CD4-positive, alpha-beta T cell treated with Interleukin-15 for 4 hours (primary cell): ENCODE measurements around the gene VASN.

Experiments
- DNase-seq: peaks from one replicate; pipeline ENCODE4 v3.0.0-alpha.2; 2020; ENCODE audit warnings: low spot score

The VASN gene

DNA sequence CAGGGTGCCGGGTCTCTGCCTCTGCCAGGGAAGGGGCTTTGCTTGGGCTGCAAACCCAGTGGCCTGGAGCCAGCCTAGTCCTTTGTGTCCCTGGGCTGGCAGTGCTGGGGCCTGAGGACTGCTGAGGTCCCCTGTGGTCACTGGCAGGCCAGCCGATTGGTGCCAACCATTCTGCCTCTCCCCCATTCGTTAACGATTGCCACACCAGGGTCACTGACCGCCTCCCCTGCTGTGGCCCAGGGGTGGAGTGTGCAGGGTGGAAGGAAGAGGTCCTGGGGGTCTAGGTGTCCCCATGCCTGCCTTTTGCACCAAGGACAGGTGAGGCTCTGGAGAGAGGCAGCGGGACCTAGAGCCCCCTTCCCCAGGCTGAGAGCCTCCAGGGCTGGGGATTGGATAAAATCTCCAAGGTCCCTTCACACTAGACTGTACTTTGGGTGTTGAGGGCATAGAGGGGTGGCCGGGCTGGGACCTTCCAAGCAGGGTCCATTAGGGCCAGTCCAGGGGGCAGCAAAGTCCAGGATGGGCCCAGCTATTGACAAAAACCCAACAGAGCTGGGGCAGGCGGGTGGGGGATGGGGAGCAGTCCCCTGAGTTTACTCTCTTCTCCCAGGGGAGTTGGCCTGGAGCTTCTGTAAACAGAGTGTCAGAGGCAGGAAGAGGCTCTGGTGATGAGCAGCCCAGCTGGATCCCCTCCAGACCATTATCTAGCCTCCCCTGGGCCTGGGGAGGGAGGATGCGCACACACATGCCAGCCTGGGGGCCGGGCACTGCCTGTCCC lies 1.1 kb downstream of the VASN start:
- no peak for DNase-seq

DNA sequence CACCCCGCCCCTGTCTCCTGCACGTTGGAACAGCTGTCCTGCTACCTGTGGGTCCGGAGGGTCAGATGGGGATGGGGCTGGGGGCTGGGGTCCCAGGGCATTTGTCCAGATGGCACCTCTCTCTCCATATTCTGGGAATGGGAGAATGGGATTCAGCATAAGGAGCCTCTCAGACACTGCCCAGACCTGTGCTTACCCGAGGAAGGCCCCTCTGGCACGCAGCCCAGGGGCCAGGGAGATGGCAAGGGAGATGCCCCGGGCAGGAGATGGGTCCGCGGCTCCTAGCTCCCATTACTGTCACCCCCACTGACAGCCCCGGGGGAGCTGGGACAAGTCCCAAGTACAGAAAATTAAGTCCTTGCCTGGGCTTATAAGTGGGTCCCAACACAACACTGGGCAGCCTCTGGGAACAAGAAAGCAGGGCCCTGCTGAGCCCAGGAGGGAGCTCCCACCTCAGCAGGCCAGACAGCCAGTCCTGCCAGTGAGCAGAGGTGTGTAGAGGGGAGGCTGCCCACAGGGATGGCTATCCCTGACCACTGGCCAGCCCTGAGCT lies 1.8 kb downstream of the VASN start:
- DNase-seq: no peak

GRCh38 chr16:4373909-4374742 lies 2.5 kb downstream of the VASN start:
- DNase-seq: no peak

DNA sequence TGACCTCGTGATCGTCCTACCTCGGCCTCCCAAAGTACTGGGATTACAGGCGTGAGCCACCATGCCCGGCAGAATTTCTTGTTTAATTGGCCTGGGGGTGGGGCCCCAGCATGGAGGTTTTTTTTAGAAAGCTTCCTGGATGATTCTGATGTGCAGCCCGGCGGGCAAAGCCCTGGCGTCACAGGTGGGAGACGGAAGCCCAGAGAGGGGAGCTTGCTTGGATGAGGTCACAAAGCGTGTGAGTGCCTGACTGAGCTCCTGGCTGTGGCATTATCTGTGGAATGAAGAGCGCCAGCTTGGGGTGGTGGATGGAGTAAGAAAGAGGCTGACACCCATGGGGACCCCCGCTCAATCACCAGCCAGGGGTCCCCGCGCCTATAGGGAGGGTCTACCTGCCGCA lies 4.1 kb downstream of the VASN start:
- DNase-seq: no peak

DNA sequence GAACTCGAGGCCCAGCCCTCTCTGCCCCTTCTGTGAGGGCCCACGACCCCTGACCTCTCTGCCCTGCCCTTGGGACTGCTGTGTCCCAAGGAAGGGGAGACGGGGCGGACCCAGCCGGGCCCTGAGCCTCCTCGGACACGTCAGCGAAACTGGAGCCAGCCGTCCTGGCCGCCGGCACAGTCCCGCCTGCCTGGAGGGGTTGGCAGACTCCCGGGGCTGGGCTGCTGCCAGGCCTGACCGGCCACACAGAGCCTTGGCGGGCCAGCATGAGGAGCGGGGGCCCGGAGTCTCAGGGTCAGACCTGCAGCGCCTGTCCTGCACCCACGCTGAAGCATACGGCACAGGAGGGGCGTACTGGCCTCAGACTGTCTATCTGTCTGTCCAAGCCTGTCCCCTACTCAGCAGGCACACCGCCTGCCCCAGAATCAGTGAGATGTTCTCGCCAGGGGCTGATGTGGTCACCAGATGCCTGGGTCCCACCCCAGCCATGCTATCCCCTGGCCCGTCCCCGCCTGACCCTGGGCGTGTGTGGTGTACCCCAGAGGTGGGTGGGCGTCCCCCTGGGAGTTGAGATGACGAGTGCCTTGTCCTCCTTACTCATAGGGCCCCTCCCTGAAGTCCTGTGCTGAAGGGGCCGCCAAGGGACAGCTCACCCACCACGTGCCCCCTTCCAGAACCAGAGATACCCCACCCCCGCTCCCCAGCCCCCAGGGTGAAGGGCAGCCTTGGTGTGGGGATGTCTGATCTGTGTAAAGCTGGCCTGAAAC lies 4.7 kb downstream of the VASN start:
- no peak for DNase-seq

- no peak for DNase-seq
Observed at GRCh38 chr16:4376893-4377572, 5.4 kb downstream of the VASN start.

DNA sequence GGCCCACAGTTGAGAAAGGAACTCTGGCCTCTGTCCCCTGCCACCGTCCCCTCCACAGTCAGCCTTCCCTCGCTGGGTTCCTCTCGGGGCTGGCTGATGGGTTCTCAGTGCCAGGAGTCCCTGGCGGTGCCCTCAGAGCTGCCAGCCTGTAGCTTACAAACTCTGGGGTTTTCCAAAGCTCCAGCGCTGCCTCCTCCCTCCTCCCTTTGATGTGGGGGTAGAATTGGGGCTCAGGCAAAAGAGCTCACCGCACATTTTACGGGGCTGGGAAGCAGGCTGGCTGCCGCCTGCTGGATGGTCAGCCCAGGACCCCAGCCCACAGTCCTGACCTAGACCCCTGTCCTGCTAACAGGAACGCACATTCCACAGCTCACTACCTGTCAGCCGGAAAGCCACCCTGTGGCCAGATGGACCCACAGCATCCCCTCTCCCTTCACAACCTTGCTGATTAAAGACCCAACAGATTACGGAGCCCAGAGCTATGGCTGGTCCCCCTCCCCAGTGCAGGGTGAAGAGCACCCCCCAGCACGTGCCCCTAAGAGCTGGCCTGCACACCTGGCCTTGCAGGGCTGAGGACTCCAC lies 6.0 kb downstream of the VASN start:
- DNase-seq: no peak

GRCh38 chr16:4378161-4378666 lies 6.6 kb downstream of the VASN start:
- DNase-seq: no peak

GRCh38 chr16:4378999-4379690 lies 7.5 kb downstream of the VASN start:
- DNase-seq: no peak

DNA sequence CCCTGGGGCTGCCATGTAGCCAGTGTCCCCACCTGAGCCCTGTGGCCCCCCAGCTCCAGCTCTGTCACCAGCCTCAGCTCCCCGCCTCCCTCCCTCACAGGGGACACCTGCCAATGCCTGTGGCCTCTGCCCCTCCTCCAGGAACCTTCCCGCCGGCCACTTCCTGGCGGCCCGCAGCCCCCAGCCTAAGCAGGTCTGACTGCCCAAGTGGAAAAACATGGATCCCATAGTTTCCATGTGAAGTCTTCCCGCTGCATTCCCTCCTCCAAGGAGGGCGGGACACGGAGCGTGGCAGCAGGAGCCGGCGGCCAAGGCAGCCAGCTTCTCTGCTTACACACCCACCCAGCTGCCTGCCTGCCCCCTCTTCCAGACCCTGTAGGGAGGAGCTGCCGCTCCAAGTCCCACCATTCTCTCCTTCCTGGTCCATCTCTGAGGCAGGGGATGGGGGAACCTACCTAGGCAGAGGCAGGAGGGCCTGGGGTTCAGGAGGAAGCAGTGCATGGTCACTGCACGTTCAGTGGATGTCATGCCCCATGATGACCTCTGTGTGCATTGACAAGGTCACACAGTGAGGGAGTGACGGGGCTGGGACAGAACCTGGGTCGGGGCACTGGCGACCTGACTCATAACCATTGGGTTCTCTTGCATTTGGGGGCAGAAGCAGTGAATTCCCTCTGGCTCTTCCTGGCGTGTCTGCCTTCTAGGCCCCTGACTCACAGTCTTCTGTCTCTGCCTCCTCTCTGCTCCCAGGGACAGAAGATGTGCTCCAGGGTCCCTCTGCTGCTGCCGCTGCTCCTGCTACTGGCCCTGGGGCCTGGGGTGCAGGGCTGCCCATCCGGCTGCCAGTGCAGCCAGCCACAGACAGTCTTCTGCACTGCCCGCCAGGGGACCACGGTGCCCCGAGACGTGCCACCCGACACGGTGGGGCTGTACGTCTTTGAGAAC lies 8.7 kb downstream of the VASN start:
- DNase-seq: no peak

GRCh38 chr16:4381072-4381934 lies 9.7 kb downstream of the VASN start:
- no peak for DNase-seq

- no peak for DNase-seq
Observed at GRCh38 chr16:4381935-4382794, 10.5 kb downstream of the VASN start.

DNA sequence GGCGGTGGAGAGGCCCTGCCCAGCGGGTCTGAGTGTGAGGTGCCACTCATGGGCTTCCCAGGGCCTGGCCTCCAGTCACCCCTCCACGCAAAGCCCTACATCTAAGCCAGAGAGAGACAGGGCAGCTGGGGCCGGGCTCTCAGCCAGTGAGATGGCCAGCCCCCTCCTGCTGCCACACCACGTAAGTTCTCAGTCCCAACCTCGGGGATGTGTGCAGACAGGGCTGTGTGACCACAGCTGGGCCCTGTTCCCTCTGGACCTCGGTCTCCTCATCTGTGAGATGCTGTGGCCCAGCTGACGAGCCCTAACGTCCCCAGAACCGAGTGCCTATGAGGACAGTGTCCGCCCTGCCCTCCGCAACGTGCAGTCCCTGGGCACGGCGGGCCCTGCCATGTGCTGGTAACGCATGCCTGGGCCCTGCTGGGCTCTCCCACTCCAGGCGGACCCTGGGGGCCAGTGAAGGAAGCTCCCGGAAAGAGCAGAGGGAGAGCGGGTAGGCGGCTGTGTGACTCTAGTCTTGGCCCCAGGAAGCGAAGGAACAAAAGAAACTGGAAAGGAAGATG lies 11.2 kb downstream of the VASN start:
- no peak for DNase-seq

- no peak for DNase-seq
Observed at GRCh38 chr16:4383591-4384444, 12.2 kb downstream of the VASN start.

GRCh38 chr16:4384509-4384942 lies 12.9 kb downstream of the VASN start:
- DNase-seq: no peak
